ENCODE data around the gene NUDCD3.
"Not testable (repeated sequence)": the region's sequence is repeated elsewhere in the genome, so short reads cannot be mapped to it uniquely, and the experiment has no call there.

Gene NUDCD3

GRCh38 chr7:44447874-44448425, 42.5 kb downstream of the NUDCD3 start:
- DNase-seq (ENCODE audit: low spot score), result no peak

DNA sequence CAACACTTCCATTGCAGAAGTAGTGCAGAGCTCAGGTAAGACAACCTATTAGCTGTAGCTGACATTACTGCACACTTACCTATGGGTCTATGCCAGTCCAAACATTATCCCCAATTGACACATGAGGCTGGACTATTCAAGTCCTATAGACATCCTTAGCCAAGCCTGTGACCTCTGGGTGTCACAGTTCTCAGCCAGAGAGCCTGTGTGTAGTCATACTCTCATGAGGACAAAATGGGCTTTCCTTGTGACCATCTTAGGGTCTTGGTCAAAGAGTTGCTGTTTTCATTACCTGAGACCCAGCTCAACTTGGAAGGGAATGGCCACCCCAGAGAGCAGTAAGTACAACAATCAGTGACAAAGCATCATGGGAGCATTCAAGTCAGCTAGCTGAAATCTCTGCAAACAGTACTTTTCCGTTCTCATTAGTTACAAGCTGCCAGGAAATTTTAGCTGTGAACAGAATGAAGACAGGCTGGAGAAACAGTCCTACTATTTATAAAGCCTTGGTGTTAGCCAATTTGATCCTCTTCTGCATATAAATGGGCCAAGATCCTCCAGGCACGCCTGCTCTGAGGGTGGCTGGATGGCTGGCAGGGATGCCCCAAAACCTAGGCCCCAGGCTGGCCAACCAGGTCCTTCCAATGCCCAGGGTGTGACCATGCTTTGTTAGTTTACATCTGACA, 44.3 kb downstream of the NUDCD3 start:
- DNase-seq (ENCODE audit: low spot score), result peak; percentile 92

- peak; percentile 50 for DNase-seq (ENCODE audit: low spot score)
Measured at GRCh38 chr7:44441079-44441478, 49.4 kb downstream of the NUDCD3 start.

- DNase-seq (ENCODE audit: low spot score), result no peak
Measured at GRCh38 chr7:44440577-44441078, 49.8 kb downstream of the NUDCD3 start.

- no peak for DNase-seq (ENCODE audit: low spot score)
Measured at GRCh38 chr7:44439926-44440325, 50.5 kb downstream of the NUDCD3 start.

GRCh38 chr7:44438816-44439215, 51.6 kb downstream of the NUDCD3 start:
- no peak for DNase-seq (ENCODE audit: low spot score)

- peak; percentile 42 for DNase-seq (ENCODE audit: low spot score)
Measured at GRCh38 chr7:44434201-44434600, 56.3 kb downstream of the NUDCD3 start.

DNA sequence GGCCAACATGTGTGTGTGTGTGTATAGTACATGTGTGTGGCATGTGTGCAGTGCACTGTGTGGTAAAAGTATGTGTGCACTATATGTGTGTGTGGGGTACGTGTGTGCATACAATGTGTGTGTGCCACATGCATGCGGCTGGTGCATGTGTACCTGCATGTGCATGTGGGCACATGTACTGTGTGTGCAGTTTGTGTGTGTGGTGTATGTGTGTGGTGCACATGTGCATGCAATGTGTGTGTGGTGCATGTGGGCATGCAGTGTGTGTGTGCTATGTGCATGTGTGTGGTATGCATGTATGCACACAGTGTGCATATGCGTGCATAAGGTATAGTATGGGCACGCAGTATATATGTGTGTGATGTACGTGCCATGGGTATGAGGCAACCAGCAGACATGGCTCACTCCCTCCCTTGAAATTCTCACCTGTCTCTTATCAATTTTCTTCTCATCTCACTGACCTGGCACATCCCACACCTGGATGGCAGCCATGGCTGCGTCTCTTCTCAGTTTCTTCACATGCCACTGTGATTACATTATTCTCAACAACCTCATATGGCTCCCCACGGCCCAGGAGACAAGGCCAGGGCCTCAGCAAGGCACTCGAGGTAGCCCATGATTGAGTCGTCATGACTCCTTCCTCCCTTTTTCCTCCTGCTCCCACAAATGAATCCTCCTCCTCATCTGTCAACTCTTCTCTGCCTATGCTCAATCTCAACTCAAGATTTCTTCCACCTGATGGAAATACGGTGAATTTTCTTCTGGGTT, 57.0 kb downstream of the NUDCD3 start:
- no peak for DNase-seq (ENCODE audit: low spot score)

- no peak for DNase-seq (ENCODE audit: low spot score)
Measured at GRCh38 chr7:44432381-44432977, 58.0 kb downstream of the NUDCD3 start.

DNA sequence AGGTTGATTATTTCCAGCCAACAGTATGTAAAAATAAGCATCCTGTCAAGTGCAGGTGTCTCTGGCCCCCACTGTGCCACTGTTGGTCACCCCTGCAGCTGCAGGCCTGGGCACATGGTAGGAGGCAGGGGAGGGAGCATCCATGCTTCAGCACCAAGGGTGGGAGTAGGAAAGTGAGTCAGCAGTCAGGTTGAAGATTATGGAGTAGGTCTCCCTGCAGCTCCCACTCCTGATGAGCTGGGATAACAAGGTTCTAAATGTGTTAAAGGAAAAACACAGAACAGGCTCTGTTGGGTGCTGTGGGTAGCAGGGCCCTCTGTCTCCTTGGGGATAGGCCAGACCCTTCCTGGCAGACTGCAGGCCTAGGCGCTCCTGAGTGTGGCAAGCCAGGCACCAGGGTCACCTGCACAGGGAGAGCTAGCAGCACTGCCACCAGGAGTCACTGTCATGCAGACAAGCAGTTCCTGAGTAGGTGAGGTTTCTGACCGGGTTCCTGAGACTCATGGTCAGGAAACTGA, 59.3 kb downstream of the NUDCD3 start:
- no peak for DNase-seq (ENCODE audit: low spot score)

GRCh38 chr7:44430054-44430453, 60.4 kb downstream of the NUDCD3 start:
- no peak for DNase-seq (ENCODE audit: low spot score)

DNA sequence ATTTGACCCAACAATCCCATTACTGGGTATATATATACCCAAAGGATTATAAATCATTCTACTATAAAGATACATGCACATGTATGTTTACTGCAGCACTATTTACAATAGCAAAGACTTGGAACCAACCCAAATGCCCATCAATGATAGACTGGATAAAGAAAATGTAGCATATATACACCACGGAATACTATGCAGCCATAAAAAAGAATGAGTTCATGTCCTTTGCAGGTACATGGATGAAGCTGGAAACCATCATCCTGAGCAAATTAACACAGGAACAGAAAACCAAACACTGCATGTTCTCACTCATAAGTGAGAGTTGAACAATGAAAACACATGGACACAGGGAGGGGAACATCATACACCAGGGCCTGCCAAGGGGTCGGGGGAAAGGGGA, 65.7 kb downstream of the NUDCD3 start:
- DNase-seq (ENCODE audit: low spot score), result not testable (repeated sequence)

- DNase-seq (ENCODE audit: low spot score), result no peak
Measured at GRCh38 chr7:44416941-44417340, 73.5 kb downstream of the NUDCD3 start.

- no peak for DNase-seq (ENCODE audit: low spot score)
Measured at GRCh38 chr7:44415510-44415909, 74.9 kb downstream of the NUDCD3 start.

GRCh38 chr7:44415047-44415446, 75.4 kb downstream of the NUDCD3 start:
- no peak for DNase-seq (ENCODE audit: low spot score)

- DNase-seq (ENCODE audit: low spot score), result no peak
Measured at GRCh38 chr7:44411306-44411705, 79.2 kb downstream of the NUDCD3 start.

GRCh38 chr7:44408596-44408995, 81.9 kb downstream of the NUDCD3 start:
- peak; percentile 55 for DNase-seq (ENCODE audit: low spot score)

GRCh38 chr7:44403775-44404174, 86.7 kb downstream of the NUDCD3 start:
- DNase-seq (ENCODE audit: low spot score), result no peak

- no peak for DNase-seq (ENCODE audit: low spot score)
Measured at GRCh38 chr7:44403176-44403759, 87.2 kb downstream of the NUDCD3 start.

- no peak for DNase-seq (ENCODE audit: low spot score)
Measured at GRCh38 chr7:44402401-44403060, 87.9 kb downstream of the NUDCD3 start.

GRCh38 chr7:44401692-44402091, 88.8 kb downstream of the NUDCD3 start:
- DNase-seq (ENCODE audit: low spot score), result no peak
